Fibroblast of skin of abdomen (primary cell): ENCODE measurements around the gene WDR76.

Source experiments
- DNase-seq: peaks from one replicate; pipeline ENCODE4 v3.0.0-alpha.2; 2013

Gene WDR76

GRCh38 chr15:43879386-43880355 lies 52.9 kb downstream of the WDR76 start:
- DNase-seq, result no peak

GRCh38 chr15:43880406-43881194 lies 53.8 kb downstream of the WDR76 start:
- no peak for DNase-seq

- no peak for DNase-seq
Observed at GRCh38 chr15:43881245-43881644, 54.4 kb downstream of the WDR76 start.

- no peak for DNase-seq
Observed at GRCh38 chr15:43881944-43882343, 55.1 kb downstream of the WDR76 start.

GRCh38 chr15:43883571-43883970 lies 56.8 kb downstream of the WDR76 start:
- no peak for DNase-seq

- DNase-seq, result no peak
Observed at GRCh38 chr15:43886558-43886957, 59.8 kb downstream of the WDR76 start.

GRCh38 chr15:43887901-43888300 lies 61.1 kb downstream of the WDR76 start:
- no peak for DNase-seq

- no peak for DNase-seq
Observed at GRCh38 chr15:43889042-43889441, 62.2 kb downstream of the WDR76 start.

GRCh38 chr15:43893956-43894355 lies 67.2 kb downstream of the WDR76 start:
- no peak for DNase-seq

- no peak for DNase-seq
Observed at GRCh38 chr15:43895586-43895985, 68.8 kb downstream of the WDR76 start.

GRCh38 chr15:43896543-43896942 lies 69.7 kb downstream of the WDR76 start:
- DNase-seq, result no peak

GRCh38 chr15:43898891-43899290 lies 72.1 kb downstream of the WDR76 start:
- DNase-seq, result no peak

GRCh38 chr15:43899928-43900327 lies 73.1 kb downstream of the WDR76 start:
- no peak for DNase-seq

- DNase-seq, result no peak
Observed at GRCh38 chr15:43900996-43901395, 74.2 kb downstream of the WDR76 start.

- no peak for DNase-seq
Observed at GRCh38 chr15:43901495-43901894, 74.7 kb downstream of the WDR76 start.

- DNase-seq, result peak; percentile 66
Observed at GRCh38 chr15:43903864-43904290, 77.1 kb downstream of the WDR76 start.

GRCh38 chr15:43905755-43906154 lies 79.0 kb downstream of the WDR76 start:
- DNase-seq, result no peak

- no peak for DNase-seq
Observed at GRCh38 chr15:43908516-43909050, 81.8 kb downstream of the WDR76 start.

GRCh38 chr15:43911235-43911781 lies 84.5 kb downstream of the WDR76 start:
- peak; percentile 93 for DNase-seq

GRCh38 chr15:43912208-43912607 lies 85.4 kb downstream of the WDR76 start:
- DNase-seq, result no peak

GRCh38 chr15:43913026-43913780 lies 86.4 kb downstream of the WDR76 start:
- DNase-seq, result peak; percentile 95

GRCh38 chr15:43913941-43914340 lies 87.1 kb downstream of the WDR76 start:
- DNase-seq, result no peak
